Hepatocyte (in vitro differentiated cells): ENCODE data around the gene SCAPER. TPM values are rescaled to one million over a fixed set of nuclear protein-coding genes. Genes with fewer than 3 reads are reported as not detected.

Experiments
- DNase-seq: peaks from one replicate; pipeline ENCODE4 v3.0.0-alpha.2; 2016; ENCODE audit warnings: low spot score
- H2AFZ ChIP-seq: fragments of 200-600 bp; sonication (generic); 2 replicates; pipeline ENCODE4 v1.6.0; 2016; ENCODE audit warnings: antibody characterized with exemption, mild to moderate bottlenecking
- H3K27ac ChIP-seq: fragments of 200-600 bp; sonication (generic); 2 replicates; pipeline ENCODE4 v1.5.1; 2016; ENCODE audit warnings: mild to moderate bottlenecking
- H3K27me3 ChIP-seq: fragments of 200-600 bp; sonication (generic); 2 replicates; pipeline ENCODE4 v1.6.1; 2016
- H3K36me3 ChIP-seq: fragments of 200-600 bp; sonication (generic); replicated peaks from 2 replicates; pipeline ENCODE4 v1.5.1; 2016; ENCODE audit warnings: low read depth; ENCODE audit not compliant: insufficient read depth
- H3K4me1 ChIP-seq: fragments of 200-600 bp; sonication (generic); 2 replicates; pipeline ENCODE4 v1.5.1; 2016; ENCODE audit warnings: mild to moderate bottlenecking, moderate library complexity; ENCODE audit not compliant: insufficient read depth
- H3K4me2 ChIP-seq: fragments of 200-600 bp; sonication (generic); 2 replicates; pipeline ENCODE4 v1.6.0; 2016
- H3K4me3 ChIP-seq: fragments of 200-600 bp; sonication (generic); 2 replicates; pipeline ENCODE4 v1.5.1; 2016; ENCODE audit warnings: mild to moderate bottlenecking
- H3K79me2 ChIP-seq: fragments of 200-600 bp; sonication (generic); 2 replicates; pipeline ENCODE4 v1.6.0; 2017; ENCODE audit warnings: mild to moderate bottlenecking
- H3K9me2 ChIP-seq: fragments of 200-600 bp; sonication (generic); replicated peaks from 2 replicates; pipeline ENCODE4 v1.6.0; 2017; ENCODE audit warnings: mild to moderate bottlenecking; ENCODE audit not compliant: insufficient read depth
- H3K9me3 ChIP-seq: fragments of 200-600 bp; sonication (generic); 2 replicates; pipeline ENCODE4 v1.5.1; 2016; ENCODE audit warnings: low read depth, mild to moderate bottlenecking
- H4K20me1 ChIP-seq: fragments of 200-600 bp; sonication (generic); 2 replicates; pipeline ENCODE4 v1.6.0; 2016; ENCODE audit warnings: mild to moderate bottlenecking; ENCODE audit not compliant: insufficient read depth, poor library complexity, severe bottlenecking
- CTCF ChIP-seq: fragments of 200-600 bp; sonication (generic); IDR thresholded peaks from 2 replicates; pipeline ENCODE4 v1.5.1; 2016; ENCODE audit warnings: antibody characterized with exemption, mild to moderate bottlenecking; ENCODE audit not compliant: poor library complexity
- EZH2 ChIP-seq: fragments of 200-600 bp; sonication (generic); IDR thresholded peaks from 2 replicates; pipeline ENCODE4 v1.6.1; 2016; ENCODE audit warnings: antibody characterized with exemption, mild to moderate bottlenecking, borderline replicate concordance
- EZH2phosphoT487 ChIP-seq: fragments of 200-600 bp; sonication (generic); IDR thresholded peaks from one replicate; pipeline ENCODE4 v1.6.1; 2018; ENCODE audit warnings: antibody characterized with exemption, mild to moderate bottlenecking, low read depth, moderate library complexity; ENCODE audit not compliant: unreplicated experiment, severe bottlenecking
- WGBS: methylation state at CpG from one replicate; pipeline ENCODE4 v1.1.6; 2016; ENCODE audit warnings: low lambda C conversion rate; ENCODE audit errors: missing lambda C conversion rate; 5-methylcytosine and 5-hydroxymethylcytosine counted together
- polyA plus RNA-seq: library from polyadenylated mRNA; unstranded; fragments of >200 nt; fragmentation: Nextera tagmentation; extraction: Ambion mirVana; gene quantifications from 2 replicates; pipeline ENCODE4 v1.2.1, GENCODE V29; 2016
- total RNA-seq: library from RNA; depleted of rRNA; stranded (reverse); fragments of >200 nt; gene quantifications from 2 replicates; pipeline ENCODE4 v1.2.3, GENCODE V29; 2014

Gene SCAPER
- total and polyA plus RNA-seq, 2 experiments from 2014 or later, result 20.8 to 27.4 TPM

DNA sequence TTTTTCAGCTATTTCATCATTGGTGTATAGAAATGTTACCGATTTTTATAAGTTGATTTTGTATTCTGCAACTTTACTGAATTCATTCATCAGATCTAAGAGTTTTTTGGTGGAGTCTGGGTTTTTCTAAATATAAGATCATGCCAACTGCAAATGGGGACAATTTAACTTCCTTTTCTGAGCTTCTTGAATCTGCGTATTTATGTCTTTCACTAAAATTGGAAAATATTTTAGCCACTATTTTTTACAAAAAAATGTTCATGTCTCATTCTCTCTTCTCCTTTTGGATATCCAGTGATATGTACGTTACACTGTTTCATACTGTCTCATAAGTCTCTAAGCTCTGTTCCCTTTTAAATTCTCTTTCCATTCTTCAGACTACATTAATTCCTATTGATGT is 444.8 kb downstream of the SCAPER start:
- Histone ChIP-seq H3K27me3 (no peaks in the 10 kb centered on the region), H3K79me2 (no peaks in the 10 kb centered on the region), H3K4me2 (no peak overlapping the region), H3K4me1 (no peaks in the 10 kb centered on the region), H3K36me3 (no peaks in the 10 kb centered on the region), H3K27ac (no peak overlapping the region), H3K4me3 (no peak overlapping the region), H3K9me2 (no peaks in the 10 kb centered on the region), H4K20me1 (no peaks in the 10 kb centered on the region), H3K9me3 (peaks cover 1% of the 10 kb centered on the region), H2AFZ (no peak overlapping the region)
- over 99% methylated on average over 3 of the region's 3 CpGs for WGBS
- no peak for DNase-seq
- TF ChIP-seq EZH2phosphoT487 (no peak), CTCF (no peak), EZH2 (no peak)

DNA sequence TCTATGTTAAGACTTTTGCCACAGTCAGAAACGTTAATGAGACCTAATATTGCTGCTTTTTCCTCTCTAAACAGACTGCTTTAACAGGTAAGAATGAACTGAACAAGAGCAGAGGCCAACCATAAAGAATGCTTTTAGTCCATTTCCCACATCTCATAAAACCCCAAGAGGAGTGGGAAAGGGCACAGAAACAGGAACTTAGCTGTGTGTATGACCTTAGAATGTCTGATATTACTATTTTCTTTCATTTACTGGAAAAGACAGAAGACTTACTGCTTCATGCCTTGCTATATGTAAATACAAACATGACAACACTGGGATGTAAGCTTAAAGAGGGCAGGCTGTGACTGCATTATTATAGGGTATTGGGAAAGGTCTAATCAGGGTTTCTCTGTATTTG is 453.6 kb downstream of the SCAPER start:
- H3K27ac ChIP-seq, result no peak overlapping the region
- H2AFZ ChIP-seq, result no peak overlapping the region
- no peak overlapping the region for H3K4me2 ChIP-seq
- no peaks in the 10 kb centered on the region for H3K79me2 ChIP-seq
- H3K4me1 ChIP-seq, result peaks cover 7% of the 10 kb centered on the region
- H3K9me3 ChIP-seq, result no peaks in the 10 kb centered on the region
- no peaks in the 10 kb centered on the region for H3K27me3 ChIP-seq
- DNase-seq, result no peak
- TF ChIP-seq CTCF, result no peak
- TF ChIP-seq EZH2phosphoT487, result no peak
- TF ChIP-seq EZH2, result no peak
- no peaks in the 10 kb centered on the region for H3K9me2 ChIP-seq
- 26% methylated on average over 1 of the region's 1 CpG for WGBS
- no peak overlapping the region for H3K4me3 ChIP-seq
- no peaks in the 10 kb centered on the region for H3K36me3 ChIP-seq
- no peaks in the 10 kb centered on the region for H4K20me1 ChIP-seq

- no peaks in the 10 kb centered on the region for H3K9me2 ChIP-seq
Measured at GRCh38 chr15:76449455-76449854, 455.7 kb downstream of the SCAPER start.

More at GRCh38 chr15:76449455-76449854, 455.7 kb downstream of the SCAPER start:
- DNase-seq, result no peak
- Histone ChIP-seq H3K27me3 (no peaks in the 10 kb centered on the region), H3K79me2 (no peaks in the 10 kb centered on the region), H3K9me3 (no peaks in the 10 kb centered on the region), H3K36me3 (no peaks in the 10 kb centered on the region), H3K4me3 (no peak overlapping the region), H2AFZ (no peak overlapping the region), H3K27ac (no peak overlapping the region), H4K20me1 (no peaks in the 10 kb centered on the region), H3K4me2 (no peak overlapping the region), H3K4me1 (peaks cover 7% of the 10 kb centered on the region)
- WGBS, result 96% methylated on average over 1 of the region's 1 CpG
- TF ChIP-seq EZH2, result no peak
- no peak for TF ChIP-seq EZH2phosphoT487
- TF ChIP-seq CTCF, result no peak
